SH-SY5Y (cell line): ENCODE data around the gene NAT8L.

ENCODE experiments used
- GATA2 ChIP-seq: IDR thresholded peaks from 2 replicates; pipeline ENCODE4 v1.6.1; 2011; ENCODE audit warnings: mild to moderate bottlenecking, low read depth, low read length
- GATA3 ChIP-seq: IDR thresholded peaks from 2 replicates; pipeline ENCODE4 v1.6.1; 2011; ENCODE audit warnings: low read depth, mild to moderate bottlenecking, low read length, moderate library complexity

DNA sequence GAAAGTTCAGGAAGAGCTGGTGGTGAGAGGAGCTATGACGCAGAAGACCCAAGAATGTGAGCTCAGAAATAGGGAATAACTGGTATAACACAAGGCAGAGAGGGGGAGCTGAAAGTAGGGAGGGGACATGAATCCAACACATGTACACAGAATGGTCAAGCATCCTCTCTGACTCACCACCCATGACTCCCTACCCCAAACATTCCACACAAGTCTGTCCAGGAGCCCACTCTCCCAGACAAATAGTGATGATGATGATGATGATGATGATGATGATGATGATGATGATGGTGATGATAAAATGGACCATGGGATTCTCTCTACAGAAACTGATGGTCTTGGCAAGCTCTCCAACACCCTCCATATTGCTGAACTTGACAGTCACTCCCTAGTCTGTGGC lies 46.4 kb downstream of the NAT8L start:
- no peak for TF ChIP-seq GATA2
- no peak for TF ChIP-seq GATA3
